Progenitor cell of endocrine pancreas (in vitro differentiated cells): Measurements from ENCODE around the gene TM4SF4. TPM values are rescaled to one million over a fixed set of nuclear protein-coding genes. Genes with fewer than 3 reads are reported as not detected.
A peak's percentile ranks its signal among the peaks of the same experiment; 100 is the strongest.

Experiments used
- DNase-seq: peaks from one replicate; pipeline ENCODE4 v3.0.0; 2021; ENCODE audit warnings: low spot score; ENCODE audit not compliant: unreplicated experiment
- H3K27ac Mint-ChIP-seq: 2 replicates; pipeline ENCODE4 v1.8.0; 2021; ENCODE audit warnings: mild to moderate bottlenecking, moderate library complexity, mixed read lengths
- H3K27me3 Mint-ChIP-seq: 2 replicates; pipeline ENCODE4 v1.8.0; 2021; ENCODE audit warnings: mixed read lengths
- H3K36me3 Mint-ChIP-seq: 2 replicates; pipeline ENCODE4 v1.8.0; 2022; ENCODE audit warnings: mixed read lengths; ENCODE audit not compliant: insufficient read depth
- H3K4me1 Mint-ChIP-seq: 2 replicates; pipeline ENCODE4 v1.8.0; 2021; ENCODE audit warnings: low read depth, mixed read lengths
- H3K4me3 Mint-ChIP-seq: 2 replicates; pipeline ENCODE4 v1.8.0; 2021; ENCODE audit warnings: low read depth, mild to moderate bottlenecking, moderate library complexity, mixed read lengths
- H3K9me3 Mint-ChIP-seq: 2 replicates; pipeline ENCODE4 v1.8.0; 2021; ENCODE audit warnings: low read depth, mixed read lengths
- CTCF ChIP-seq: fragments of 200-600 bp; sonication (generic); IDR thresholded peaks from one replicate; pipeline ENCODE4 v1.5.0; 2021; ENCODE audit warnings: antibody characterized with exemption, mild to moderate bottlenecking; ENCODE audit not compliant: unreplicated experiment
- total RNA-seq: library from RNA; stranded (reverse); gene quantifications from 2 replicates; pipeline ENCODE4 v1.2.1, GENCODE V29; 2021

The TM4SF4 gene
- total RNA-seq, 1 donor from 2014 or later = 314 TPM

- H3K27ac Mint-ChIP-seq = peak overlapping the region; percentile 1
- no peaks in the 10 kb centered on the region for H3K9me3 Mint-ChIP-seq
Observed at GRCh38 chr3:149507491-149508324, 33.2 kb downstream of the TM4SF4 start.

GRCh38 chr3:149509526-149509925, 35.0 kb downstream of the TM4SF4 start:
- Mint-ChIP-seq H3K27me3 (no peaks in the 10 kb centered on the region), H3K36me3 (no peaks in the 10 kb centered on the region), H3K4me1 (peaks cover 30% of the 10 kb centered on the region), H3K27ac (peak overlapping the region; percentile 41), H3K9me3 (no peaks in the 10 kb centered on the region), H3K4me3 (no peak overlapping the region)
- TF ChIP-seq CTCF = no peak
- DNase-seq = no peak

More at GRCh38 chr3:149507491-149508324, 33.2 kb downstream of the TM4SF4 start:
- peaks cover 2% of the 10 kb centered on the region for H3K36me3 Mint-ChIP-seq
- peaks cover 30% of the 10 kb centered on the region for H3K4me1 Mint-ChIP-seq
- no peak overlapping the region for H3K4me3 Mint-ChIP-seq
- H3K27me3 Mint-ChIP-seq = no peaks in the 10 kb centered on the region
- DNase-seq = no peak
- TF ChIP-seq CTCF = no peak

GRCh38 chr3:149510480-149510879, 36.0 kb downstream of the TM4SF4 start:
- H3K4me1 Mint-ChIP-seq = peaks cover 30% of the 10 kb centered on the region
- no peak overlapping the region for H3K27ac Mint-ChIP-seq
- DNase-seq = no peak
- H3K27me3 Mint-ChIP-seq = no peaks in the 10 kb centered on the region
- no peaks in the 10 kb centered on the region for H3K9me3 Mint-ChIP-seq
- H3K36me3 Mint-ChIP-seq = no peaks in the 10 kb centered on the region
- no peak for TF ChIP-seq CTCF
- H3K4me3 Mint-ChIP-seq = no peak overlapping the region

- Mint-ChIP-seq H3K9me3 (no peaks in the 10 kb centered on the region), H3K4me3 (no peak overlapping the region), H3K4me1 (peaks cover 30% of the 10 kb centered on the region), H3K27me3 (no peaks in the 10 kb centered on the region), H3K27ac (no peak overlapping the region), H3K36me3 (no peaks in the 10 kb centered on the region)
- TF ChIP-seq CTCF = no peak
- no peak for DNase-seq
Observed at GRCh38 chr3:149511040-149511626, 36.6 kb downstream of the TM4SF4 start.

- peak; percentile 47 for DNase-seq
- peak; percentile 83 for TF ChIP-seq CTCF
Observed at GRCh38 chr3:149512073-149512782, 37.7 kb downstream of the TM4SF4 start.

More at GRCh38 chr3:149512073-149512782, 37.7 kb downstream of the TM4SF4 start:
- peak overlapping the region; percentile 53 for H3K27ac Mint-ChIP-seq
- no peaks in the 10 kb centered on the region for H3K36me3 Mint-ChIP-seq
- no peaks in the 10 kb centered on the region for H3K9me3 Mint-ChIP-seq
- H3K27me3 Mint-ChIP-seq = no peaks in the 10 kb centered on the region
- peak overlapping the region; percentile 58 for H3K4me3 Mint-ChIP-seq
- H3K4me1 Mint-ChIP-seq = peaks cover 23% of the 10 kb centered on the region
